Putamen (tissue), 1 donor: ENCODE measurements around the gene DUSP9.

Source experiments
- DNase-seq: peaks from one replicate; pipeline ENCODE4 v3.0.0-alpha.2; 2016; ENCODE audit warnings: low spot score

Gene DUSP9

GRCh38 chrX:153635788-153636668, 11.0 kb upstream of the DUSP9 start:
- no peak for DNase-seq

GRCh38 chrX:153636716-153637115, 10.3 kb upstream of the DUSP9 start:
- DNase-seq = no peak

- DNase-seq = no peak
Measured at GRCh38 chrX:153637121-153638040, 9.6 kb upstream of the DUSP9 start.

- DNase-seq = no peak
Measured at GRCh38 chrX:153638041-153638371, 9.0 kb upstream of the DUSP9 start.

GRCh38 chrX:153638436-153639176, 8.4 kb upstream of the DUSP9 start:
- DNase-seq = no peak

GRCh38 chrX:153639177-153640044, 7.6 kb upstream of the DUSP9 start:
- no peak for DNase-seq

- no peak for DNase-seq
Measured at GRCh38 chrX:153640045-153640686, 6.8 kb upstream of the DUSP9 start.

- DNase-seq = no peak
Measured at GRCh38 chrX:153640736-153641575, 6.0 kb upstream of the DUSP9 start.

- no peak for DNase-seq
Measured at GRCh38 chrX:153641627-153642026, 5.4 kb upstream of the DUSP9 start.

GRCh38 chrX:153642051-153642654, 4.8 kb upstream of the DUSP9 start:
- DNase-seq = no peak

GRCh38 chrX:153642655-153643430, 4.2 kb upstream of the DUSP9 start:
- no peak for DNase-seq

GRCh38 chrX:153643431-153644351, 3.3 kb upstream of the DUSP9 start:
- peak; percentile 24 for DNase-seq

GRCh38 chrX:153644356-153645125, 2.5 kb upstream of the DUSP9 start:
- no peak for DNase-seq

- no peak for DNase-seq
Measured at GRCh38 chrX:153645151-153645550, 1.9 kb upstream of the DUSP9 start.

- DNase-seq = no peak
Measured at GRCh38 chrX:153645921-153646488, 998 bp upstream of the DUSP9 start.
